ENCODE measurements around the gene SFXN3.

SFXN3 gene

DNA sequence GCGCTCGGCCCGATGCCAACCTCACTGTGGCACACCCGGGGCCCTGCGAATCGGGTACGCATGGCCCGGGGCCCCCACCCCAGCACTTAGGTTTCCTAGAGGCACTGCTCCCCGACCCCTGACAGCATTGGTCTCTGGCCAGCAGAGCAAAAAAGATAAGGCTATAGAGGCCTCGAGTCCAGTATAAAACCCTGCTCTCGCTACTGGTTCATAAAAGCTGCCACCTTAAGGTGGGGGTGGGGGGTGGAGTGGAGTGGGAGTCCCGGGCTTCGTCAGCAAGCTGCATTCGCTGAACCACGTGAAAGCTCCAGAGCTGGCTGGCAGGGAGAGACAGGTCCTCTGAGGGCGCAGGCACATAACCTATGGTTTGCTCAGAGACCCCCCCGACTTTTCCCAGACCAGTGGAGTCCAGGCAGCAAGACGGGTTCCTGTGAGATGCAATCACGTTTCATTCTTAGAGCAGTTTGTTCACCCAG is 32.1 kb downstream of the SFXN3 start:
- no peak overlapping the region for H3K4me3 ChIP-seq (ENCODE audit: low read depth in 1 of 2, low read length in 2 of 2)
- peaks cover 4% of the 10 kb centered on the region; the same call in 1 of the 2 replicates for H3K36me3 ChIP-seq (ENCODE audit: insufficient read depth, low read length)
- H4K20me1 ChIP-seq (ENCODE audit: insufficient read depth, low read length): peaks cover 9% of the 10 kb centered on the region
- TF ChIP-seq EZH2 (IDR thresholded peaks at IDR 0.05; ENCODE audit: borderline replicate concordance, low read depth, low read length, severe bottlenecking) (no peak), CTCF (IDR thresholded peaks at IDR 0.05; ENCODE audit: borderline replicate concordance, extremely low read depth, low read length, poor library complexity, severe bottlenecking) (no peak)
- DNase-seq (no peak), ATAC-seq (ENCODE audit: insufficient read depth, low read depth) (no peak)
- peak overlapping the region; percentile 30; the same call in 1 of the 2 replicates for H3K27ac ChIP-seq (ENCODE audit: low read length)
- H3K9me3 ChIP-seq (ENCODE audit: insufficient read depth, low read length, severe bottlenecking): no peaks in the 10 kb centered on the region
- H2AFZ ChIP-seq (ENCODE audit: low read depth, low read length): no peak overlapping the region
- peaks cover 49% of the 10 kb centered on the region for H3K4me1 ChIP-seq (ENCODE audit: insufficient read depth, low read length)
- 0 out of 2 replicates have a peak overlapping the region, but pooled peaks have one; percentile 77 for H3K4me2 ChIP-seq (ENCODE audit: insufficient read depth, low read length)
- peaks cover 29% of the 10 kb centered on the region for H3K79me2 ChIP-seq (ENCODE audit: insufficient read depth, low read length)
- no peaks in the 10 kb centered on the region for H3K27me3 ChIP-seq (ENCODE audit: insufficient read depth, low read length, poor library complexity)
- peak overlapping the region; percentile 92; the same call in 1 of the 2 replicates for H3K9ac ChIP-seq (ENCODE audit: low read depth, low read length)

- Histone ChIP-seq H3K27me3 (ENCODE audit: insufficient read depth, low read length, poor library complexity) (no peaks in the 10 kb centered on the region), H3K4me1 (ENCODE audit: insufficient read depth, low read length) (peaks cover 42% of the 10 kb centered on the region)
Observed at GRCh38 chr10:101063548-101064414, 32.7 kb downstream of the SFXN3 start.

GRCh38 chr10:101064415-101065030 is 33.5 kb downstream of the SFXN3 start:
- Histone ChIP-seq H3K4me3 (ENCODE audit: low read depth in 1 of 2, low read length in 2 of 2) (no peak overlapping the region), H3K27ac (ENCODE audit: low read length) (no peak overlapping the region), H3K27me3 (ENCODE audit: insufficient read depth, low read length, poor library complexity) (no peaks in the 10 kb centered on the region), H3K4me2 (ENCODE audit: insufficient read depth, low read length) (no peak overlapping the region), H3K36me3 (ENCODE audit: insufficient read depth, low read length) (peaks cover under 1% of the 10 kb centered on the region; the same call in 1 of the 2 replicates), H3K9me3 (ENCODE audit: insufficient read depth, low read length, severe bottlenecking) (no peaks in the 10 kb centered on the region), H4K20me1 (ENCODE audit: insufficient read depth, low read length) (peaks cover under 1% of the 10 kb centered on the region), H3K9ac (ENCODE audit: low read depth, low read length) (no peak overlapping the region), H2AFZ (ENCODE audit: low read depth, low read length) (no peak overlapping the region), H3K4me1 (ENCODE audit: insufficient read depth, low read length) (peaks cover 35% of the 10 kb centered on the region), H3K79me2 (ENCODE audit: insufficient read depth, low read length) (peaks cover 14% of the 10 kb centered on the region)
- ATAC-seq (ENCODE audit: insufficient read depth, low read depth) (no peak), DNase-seq (no peak)
- TF ChIP-seq CTCF (IDR thresholded peaks at IDR 0.05; ENCODE audit: borderline replicate concordance, extremely low read depth, low read length, poor library complexity, severe bottlenecking): no peak
- TF ChIP-seq EZH2 (IDR thresholded peaks at IDR 0.05; ENCODE audit: borderline replicate concordance, low read depth, low read length, severe bottlenecking): no peak

More at GRCh38 chr10:101063548-101064414, 32.7 kb downstream of the SFXN3 start:
- H3K4me3 ChIP-seq (ENCODE audit: low read depth in 1 of 2, low read length in 2 of 2): no peak overlapping the region
- H3K27ac ChIP-seq (ENCODE audit: low read length): peak overlapping the region; percentile 30; the same call in 1 of the 2 replicates
- DNase-seq: no peak
- peaks cover 5% of the 10 kb centered on the region for H4K20me1 ChIP-seq (ENCODE audit: insufficient read depth, low read length)
- H3K9ac ChIP-seq (ENCODE audit: low read depth, low read length): peak overlapping the region; percentile 92; the same call in 1 of the 2 replicates
- H3K79me2 ChIP-seq (ENCODE audit: insufficient read depth, low read length): peaks cover 22% of the 10 kb centered on the region
- H3K36me3 ChIP-seq (ENCODE audit: insufficient read depth, low read length): peaks cover 4% of the 10 kb centered on the region; the same call in 1 of the 2 replicates
- no peak overlapping the region for H3K4me2 ChIP-seq (ENCODE audit: insufficient read depth, low read length)
- no peaks in the 10 kb centered on the region for H3K9me3 ChIP-seq (ENCODE audit: insufficient read depth, low read length, severe bottlenecking)
- no peak overlapping the region for H2AFZ ChIP-seq (ENCODE audit: low read depth, low read length)
- TF ChIP-seq EZH2 (IDR thresholded peaks at IDR 0.05; ENCODE audit: borderline replicate concordance, low read depth, low read length, severe bottlenecking) (no peak), CTCF (IDR thresholded peaks at IDR 0.05; ENCODE audit: borderline replicate concordance, extremely low read depth, low read length, poor library complexity, severe bottlenecking) (no peak)
- no peak for ATAC-seq (ENCODE audit: insufficient read depth, low read depth)

Data from DND-41 (cell line).